GM19351 (cell line): ENCODE results near the gene ADGRL1.
"Not testable (repeated sequence)": the region's sequence is repeated elsewhere in the genome, so short reads cannot be mapped to it uniquely, and the experiment has no call there.

Source experiments
- ATAC-seq: cut with Tn5 transposase; IDR thresholded peaks from one replicate; pipeline ENCODE4 v1.9.1; 2021; ENCODE audit warnings: mild to moderate bottlenecking, moderate library complexity; ENCODE audit not compliant: unreplicated experiment

Gene ADGRL1

DNA sequence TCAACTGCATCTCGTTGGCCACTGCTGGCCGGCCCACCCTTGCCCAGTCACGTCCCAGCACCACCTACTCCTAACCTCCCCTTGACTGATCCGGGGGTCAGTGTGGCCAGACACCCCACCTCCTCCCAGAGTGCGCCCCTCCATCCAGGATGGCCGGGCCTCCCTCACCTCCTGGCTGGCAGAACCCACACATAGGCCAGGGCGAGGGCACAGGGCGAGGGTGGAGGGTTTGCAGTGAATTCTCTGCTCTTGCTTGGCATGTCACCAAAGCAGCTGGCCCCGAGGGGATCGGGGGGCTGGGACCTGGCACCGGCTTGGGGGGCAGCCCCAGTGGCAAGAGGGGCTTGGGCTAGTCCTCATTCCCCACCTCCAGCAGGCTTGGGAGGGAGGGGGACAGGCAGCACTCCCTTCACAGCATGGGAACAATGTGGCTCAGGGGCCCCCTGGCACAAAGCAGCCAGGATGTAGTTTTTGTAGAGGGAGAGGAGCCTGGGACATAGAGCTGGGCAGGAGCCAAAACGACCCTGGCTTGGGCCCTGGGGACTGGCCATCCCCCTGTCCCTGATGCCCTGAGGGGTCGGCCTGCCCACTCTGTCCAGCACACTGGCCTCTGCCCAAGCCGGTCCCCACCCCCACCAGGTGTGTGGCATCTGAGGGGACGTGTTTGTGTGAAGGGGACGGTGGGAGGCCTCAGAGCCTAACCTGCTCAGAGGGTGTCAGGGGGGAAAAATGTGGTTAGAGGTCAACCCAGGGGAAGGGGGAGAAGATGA lies 41.1 kb downstream of the ADGRL1 start:
- ATAC-seq, result no peak

- ATAC-seq, result no peak
These were observed 41.9 kb downstream of the ADGRL1 start for GRCh38 chr19:14164082-14164481.

GRCh38 chr19:14162871-14163297 lies 43.1 kb downstream of the ADGRL1 start:
- ATAC-seq, result no peak

DNA sequence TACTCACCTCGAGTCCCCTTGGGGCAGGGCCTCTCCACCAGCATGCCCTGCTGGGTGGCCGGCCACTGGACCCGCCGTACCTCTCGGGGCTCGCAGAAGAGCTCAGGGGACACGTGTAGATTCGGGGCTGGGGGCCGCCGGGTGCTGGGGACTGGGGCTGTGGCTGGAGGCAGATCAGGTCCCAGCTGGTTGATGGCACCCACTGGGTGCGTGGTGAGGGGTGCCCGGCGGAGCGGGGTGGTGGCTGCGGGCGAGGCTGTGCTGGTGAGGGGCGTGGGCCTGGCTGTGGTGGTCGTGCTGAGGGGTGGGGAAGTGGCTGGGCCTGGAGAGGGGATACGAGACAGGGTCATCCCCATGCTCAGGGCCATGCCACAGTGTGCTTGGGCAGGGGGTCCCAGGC lies 44.7 kb downstream of the ADGRL1 start:
- ATAC-seq, result no peak

- no peak for ATAC-seq
These were observed 45.8 kb downstream of the ADGRL1 start for GRCh38 chr19:14160017-14160703.

DNA sequence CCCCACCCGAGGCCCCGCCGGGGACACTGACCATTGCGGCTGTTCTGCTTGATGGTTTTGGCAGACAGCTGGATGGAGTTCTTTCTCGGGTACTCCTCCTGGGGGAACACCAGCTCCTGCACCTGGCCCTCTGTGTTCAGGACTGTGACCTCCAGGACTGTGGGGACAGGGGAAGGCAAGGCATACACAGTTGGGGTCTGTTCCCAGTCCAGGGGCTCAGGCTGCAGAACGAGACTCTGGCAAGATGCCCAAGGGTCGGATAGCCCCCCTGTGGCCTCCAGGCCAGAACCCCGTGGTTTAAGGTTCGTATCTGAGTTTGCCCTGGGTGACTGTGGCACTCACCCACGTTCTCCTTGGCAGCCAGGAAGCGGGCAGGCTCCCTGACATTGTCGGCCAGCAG lies 46.9 kb downstream of the ADGRL1 start:
- no peak for ATAC-seq

- no peak for ATAC-seq
These were observed 47.5 kb downstream of the ADGRL1 start for GRCh38 chr19:14158276-14159023.

DNA sequence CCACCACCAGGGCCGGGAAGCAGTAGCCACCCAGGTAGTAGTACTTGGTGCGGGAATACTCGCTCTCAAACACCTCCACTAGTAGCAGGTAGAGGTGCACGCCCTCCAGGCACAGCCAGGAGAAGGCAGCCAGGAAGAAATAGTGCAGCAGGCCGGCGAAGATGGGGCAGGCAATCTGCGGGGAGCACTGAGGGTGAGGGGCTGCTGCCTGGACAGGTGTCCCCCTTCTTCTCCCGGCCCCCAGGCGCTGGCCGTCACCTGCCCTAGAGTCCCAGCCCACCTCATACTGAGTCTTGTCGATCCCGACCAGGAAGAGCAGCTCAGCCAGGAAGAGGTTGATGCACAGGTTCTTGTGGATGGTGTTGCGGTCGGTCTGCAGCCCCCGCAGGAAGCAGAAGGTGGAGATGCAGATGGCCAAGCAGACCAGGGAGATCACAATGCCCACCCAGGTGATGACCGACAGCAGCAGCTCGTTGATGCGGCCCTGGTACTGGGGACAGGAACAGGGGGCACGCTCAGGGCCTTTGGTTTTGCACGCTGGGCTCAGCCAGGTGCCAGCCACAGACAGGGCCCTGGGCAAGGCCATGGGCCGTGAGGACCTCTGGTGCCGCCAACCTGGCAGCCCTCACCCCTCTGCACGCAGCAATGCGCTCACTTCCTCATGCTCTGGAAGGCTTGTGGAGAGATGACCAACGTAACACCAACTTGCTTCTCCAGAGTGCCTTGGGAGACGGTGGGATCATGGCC lies 48.8 kb downstream of the ADGRL1 start:
- no peak for ATAC-seq

- ATAC-seq, result no peak
These were observed 49.8 kb downstream of the ADGRL1 start for GRCh38 chr19:14156122-14156521.

- no peak for ATAC-seq
These were observed 50.6 kb downstream of the ADGRL1 start for GRCh38 chr19:14155371-14155770.

DNA sequence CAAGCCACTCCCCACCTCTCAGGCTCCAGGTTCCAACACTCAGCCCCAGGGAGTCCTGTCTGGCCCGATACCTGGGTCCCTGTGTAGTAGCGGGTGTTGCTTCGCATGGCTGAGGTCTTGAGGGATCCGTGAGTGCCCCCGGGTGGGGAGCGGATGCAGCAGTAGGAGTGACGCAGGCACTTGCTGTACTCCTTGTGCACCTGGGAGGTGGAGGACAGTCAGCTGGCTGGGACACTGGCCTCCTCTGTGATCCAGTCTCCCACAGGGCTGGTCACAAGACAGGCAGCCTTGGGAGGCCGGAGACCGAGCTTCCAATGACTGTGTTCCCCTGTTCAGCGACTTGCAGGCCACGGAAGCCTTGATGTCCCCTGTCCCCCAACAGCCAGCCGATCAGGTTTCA lies 53.3 kb downstream of the ADGRL1 start:
- no peak for ATAC-seq

- no peak for ATAC-seq
These were observed 55.0 kb downstream of the ADGRL1 start for GRCh38 chr19:14150770-14151661.

- no peak for ATAC-seq
These were observed 55.8 kb downstream of the ADGRL1 start for GRCh38 chr19:14150041-14150769.

DNA sequence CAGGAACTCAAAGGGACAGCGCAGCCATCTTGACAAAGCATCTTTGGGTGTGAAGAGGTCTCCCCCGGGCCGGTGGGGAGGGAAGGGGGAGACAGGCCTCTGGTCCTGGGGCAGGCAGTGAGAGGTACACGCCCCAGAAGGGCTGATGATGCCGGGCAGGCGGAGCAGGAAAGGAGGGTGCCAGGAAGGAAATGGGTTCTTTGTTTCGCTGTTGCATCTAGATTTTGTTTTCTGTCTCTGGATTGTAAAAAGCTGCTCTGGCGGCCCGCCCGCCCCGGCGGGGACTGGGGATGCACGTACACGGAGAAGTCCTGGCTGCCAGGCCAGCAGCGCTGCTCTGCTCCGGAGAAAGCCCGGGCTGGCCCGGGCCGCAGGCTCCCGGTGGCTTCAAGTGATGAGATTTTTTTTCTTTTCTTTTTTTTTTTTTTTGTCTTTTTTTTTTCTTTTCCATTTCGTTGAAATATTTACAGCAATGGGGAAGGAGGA lies 56.4 kb downstream of the ADGRL1 start:
- no peak for ATAC-seq

- ATAC-seq, result no peak
These were observed 57.1 kb downstream of the ADGRL1 start for GRCh38 chr19:14148751-14149410.

- no peak for ATAC-seq
These were observed 58.0 kb downstream of the ADGRL1 start for GRCh38 chr19:14147797-14148605.

GRCh38 chr19:14146789-14147216 lies 59.2 kb downstream of the ADGRL1 start:
- no peak for ATAC-seq

GRCh38 chr19:14146169-14146568 lies 59.8 kb downstream of the ADGRL1 start:
- ATAC-seq, result not testable (repeated sequence)
